HCT116 (cell line): ENCODE data around the gene TMEM40. TPM values are rescaled to one million over a fixed set of nuclear protein-coding genes. Genes with fewer than 3 reads are reported as not detected.

Experiments
- ATAC-seq: fragments of 200-7000 bp; cut with Tn5 transposase; 2 replicates; pipeline ENCODE4 v1.9.1; 2020; ENCODE audit warnings: mild to moderate bottlenecking, moderate library complexity
- BruUV-seq: library from RNA; stranded (reverse); fragments of 400-500 nt; replicated peaks from 2 replicates; lab custom pipeline; 2021; lab: Mats Ljungman, UMichigan
- CTCF ChIA-PET: fragments of 300-600 bp; sonication (Branson Sonifier 250); formaldehyde crosslinking; loops from one replicate; lab custom pipeline; 2021; ENCODE audit warnings: antibody characterized with exemption; lab: Charles Lee
- POLR2A ChIA-PET: fragments of 300-600, 350-600 bp; sonication (Branson Sonifier 250); formaldehyde crosslinking; loops from one replicate; lab custom pipeline; 2021; ENCODE audit warnings: antibody characterized with exemption; lab: Charles Lee
- RAD21 ChIA-PET, 2 experiments: fragments of 300-600 bp; sonication (Branson Sonifier 250); formaldehyde crosslinking; loops; one replicate each; lab custom pipeline; 2023; ENCODE audit warnings: low total read pairs in 2 of 2; ENCODE audit not compliant: uncharacterized antibody in 2 of 2, unreplicated experiment in 2 of 2, low non-redundant PET in 1 of 2; lab: Charles Lee
- DNase-seq: peaks from one replicate; pipeline ENCODE4 v3.0.0-alpha.2; 2010; ENCODE audit warnings: low read depth, low spot score
- H2AFZ ChIP-seq: fragments of 200-600 bp; shearing (Covaris generic), sonication (generic); 2 replicates; pipeline ENCODE4 v1.6.1; 2017; ENCODE audit warnings: low read depth, mixed run types, mixed read lengths, antibody characterized with exemption, low read length; ENCODE audit not compliant: poor library complexity, severe bottlenecking
- H3K27ac ChIP-seq: 2 replicates; pipeline ENCODE4 v1.5.1; 2012; ENCODE audit warnings: low read depth, low read length
- H3K27me3 ChIP-seq: fragments of 200-600 bp; sonication (generic); 2 replicates; pipeline ENCODE4 v1.6.1; 2016; ENCODE audit warnings: mixed run types, low read length, mixed read lengths; ENCODE audit not compliant: insufficient read depth
- H3K36me3 ChIP-seq, 2 experiments: fragments of 200-500 bp in 1 of 2; fragments of 200-600 bp in 1 of 2; sonication (Bioruptor generic) in 1 of 2; sonication (generic) in 1 of 2; 2 replicates each; pipeline versions ENCODE4 v1.5.1 to v1.6.1; 2014 to 2016; ENCODE audit warnings: low read length in 2 of 2, inconsistent platforms in 1 of 2, mixed read lengths in 1 of 2, mixed run types in 1 of 2; ENCODE audit not compliant: insufficient read depth in 2 of 2, control insufficient read depth in 1 of 2
- H3K4me1 ChIP-seq, 2 experiments: fragments of 200-600 bp in 1 of 2; sonication (generic) in 1 of 2; 2 replicates each; pipeline versions ENCODE4 v1.5.1 to v1.6.1; 2012 to 2017; ENCODE audit warnings: low read length in 2 of 2, inconsistent platforms in 1 of 2, mild to moderate bottlenecking in 1 of 2, mixed read lengths in 1 of 2, mixed run types in 1 of 2, moderate library complexity in 1 of 2; ENCODE audit not compliant: insufficient read depth in 2 of 2, control insufficient read depth in 1 of 2
- H3K4me2 ChIP-seq: fragments of 200-600 bp; sonication (generic); 2 replicates; pipeline ENCODE4 v1.6.1; 2017; ENCODE audit warnings: mixed run types, low read length, mixed read lengths
- H3K4me3 ChIP-seq, 2 experiments: fragments of 200-600 bp in 1 of 2; sonication (generic) in 1 of 2; replicated peaks in 1 of 2; 2 replicates each; pipeline ENCODE4 v1.5.1; 2011 to 2016; ENCODE audit warnings: low read length in 2 of 2, control low read depth in 1 of 2, low read depth in 1 of 2, mild to moderate bottlenecking in 1 of 2, mixed read lengths in 1 of 2, mixed run types in 1 of 2
- H3K79me2 ChIP-seq: fragments of 200-600 bp; sonication (generic); 2 replicates; pipeline ENCODE4 v1.6.1; 2017; ENCODE audit warnings: mild to moderate bottlenecking, mixed run types, low read length, moderate library complexity, mixed read lengths; ENCODE audit not compliant: insufficient read depth
- H3K9ac ChIP-seq: fragments of 200-600 bp; sonication (generic); 2 replicates; pipeline ENCODE4 v1.6.1; 2016; ENCODE audit warnings: low read length, mixed read lengths
- H3K9me2 ChIP-seq: fragments of 200-600 bp; sonication (generic), shearing (Covaris generic); 2 replicates; pipeline ENCODE4 v1.6.1; 2017; ENCODE audit warnings: mixed run types, mild to moderate bottlenecking, moderate library complexity; ENCODE audit not compliant: insufficient read depth
- H3K9me3 ChIP-seq, 2 experiments: fragments of 200-500 bp in 1 of 2; fragments of 200-600 bp in 1 of 2; sonication (Bioruptor generic) in 1 of 2; sonication (generic) in 1 of 2; 2 replicates each; pipeline ENCODE4 v1.6.1; 2014 to 2017; ENCODE audit warnings: low read length in 2 of 2, mixed read lengths in 2 of 2, inconsistent platforms in 1 of 2, low read depth in 1 of 2, mild to moderate bottlenecking in 1 of 2, mixed run types in 1 of 2, moderate library complexity in 1 of 2; ENCODE audit not compliant: control insufficient read depth in 1 of 2, insufficient read depth in 1 of 2
- H4K20me1 ChIP-seq: fragments of 200-600 bp; sonication (generic), shearing (Covaris generic); 2 replicates; pipeline ENCODE4 v1.6.1; 2017; ENCODE audit warnings: mixed run types, mild to moderate bottlenecking, moderate library complexity; ENCODE audit not compliant: insufficient read depth
- CBX3 ChIP-seq: IDR thresholded peaks from 2 replicates; pipeline ENCODE4 v1.6.1; 2012; ENCODE audit warnings: low read depth
- CEBPB ChIP-seq: IDR thresholded peaks from 2 replicates; pipeline ENCODE4 v1.6.1; 2012; ENCODE audit warnings: low read depth
- EGR1 ChIP-seq: IDR thresholded peaks from 2 replicates; pipeline ENCODE4 v1.6.1; 2012; ENCODE audit warnings: low read depth
- ELF1 ChIP-seq: IDR thresholded peaks from 2 replicates; pipeline ENCODE4 v1.6.1; 2012; ENCODE audit warnings: low read depth, borderline replicate concordance
- EZH2 ChIP-seq: fragments of 200-600 bp; sonication (generic); IDR thresholded peaks from 2 replicates; pipeline ENCODE4 v1.6.1; 2017; ENCODE audit warnings: antibody characterized with exemption, mixed run types
- EZH2phosphoT487 ChIP-seq: fragments of 200-600 bp; IDR thresholded peaks from 2 replicates; pipeline ENCODE4 v1.6.1; 2018; ENCODE audit warnings: antibody characterized with exemption, borderline replicate concordance
- FOSL1 ChIP-seq: IDR thresholded peaks from 2 replicates; pipeline ENCODE4 v1.6.1; 2012; ENCODE audit warnings: low read depth
- JUND ChIP-seq: IDR thresholded peaks from 2 replicates; pipeline ENCODE4 v1.6.1; 2012
- POLR2A ChIP-seq: IDR thresholded peaks from 2 replicates; pipeline ENCODE4 v1.7.0; 2011; ENCODE audit warnings: borderline replicate concordance; ENCODE audit not compliant: insufficient read depth, insufficient read length; ENCODE audit errors: extremely low read depth
- POLR2AphosphoS5 ChIP-seq: IDR thresholded peaks from 2 replicates; pipeline ENCODE4 v1.6.1; 2011; ENCODE audit warnings: mild to moderate bottlenecking, low read depth, low read length, moderate library complexity
- RAD21 ChIP-seq: IDR thresholded peaks from 2 replicates; pipeline ENCODE4 v1.6.1; 2012; ENCODE audit warnings: low read depth, mild to moderate bottlenecking
- SIN3A ChIP-seq: IDR thresholded peaks from 2 replicates; pipeline ENCODE4 v1.6.1; 2012; ENCODE audit warnings: low read depth
- SP1 ChIP-seq: IDR thresholded peaks from 2 replicates; pipeline ENCODE4 v1.6.1; 2012; ENCODE audit warnings: low read depth
- SRF ChIP-seq: IDR thresholded peaks from 2 replicates; pipeline ENCODE4 v1.6.1; 2012; ENCODE audit warnings: low read depth
- ZFX ChIP-seq: fragments of 450-650 bp; IDR thresholded peaks from 2 replicates; pipeline ENCODE4 v1.6.1; 2017
- ZNF274 ChIP-seq: fragments of 200-500 bp; sonication (Bioruptor generic); IDR thresholded peaks from 2 replicates; pipeline ENCODE4 v1.6.1; 2014; ENCODE audit warnings: mild to moderate bottlenecking, low read depth, low read length, inconsistent platforms
- intact Hi-C: fragments of 100-400 bp; cut with micrococcal nuclease; formaldehyde crosslinking; loops from 2 replicates; pipeline ENCODE4 v1.10.0; 2022
- total RNA-seq: library from RNA; stranded (reverse); gene quantifications from one replicate; pipeline ENCODE4 v1.2.1, GENCODE V29; 2021; ENCODE audit not compliant: unreplicated experiment
- TF ChIP-seq, protein P1 (sequence below): IDR thresholded peaks from 2 replicates; pipeline ENCODE4 v1.6.1; 2012
- TF ChIP-seq, protein P2 (sequence below), 3 experiments: fragments of 200-600 bp in 1 of 3; sonication (generic) in 1 of 3; IDR thresholded peaks in 2 of 3; conservative IDR thresholded peaks in 1 of 3; 2 replicates each; pipeline ENCODE4 v1.5.1; 2012 to 2017; ENCODE audit warnings: low read depth in 2 of 3, low read length in 2 of 3, antibody characterized with exemption in 1 of 3, borderline replicate concordance in 1 of 3, control low read depth in 1 of 3, mild to moderate bottlenecking in 1 of 3, mixed read lengths in 1 of 3, mixed run types in 1 of 3, moderate library complexity in 1 of 3; ENCODE audit not compliant: insufficient read depth in 1 of 3

The TMEM40 gene
- total RNA-seq, 1 experiment from 2014 or later: 12.3 TPM

DNA sequence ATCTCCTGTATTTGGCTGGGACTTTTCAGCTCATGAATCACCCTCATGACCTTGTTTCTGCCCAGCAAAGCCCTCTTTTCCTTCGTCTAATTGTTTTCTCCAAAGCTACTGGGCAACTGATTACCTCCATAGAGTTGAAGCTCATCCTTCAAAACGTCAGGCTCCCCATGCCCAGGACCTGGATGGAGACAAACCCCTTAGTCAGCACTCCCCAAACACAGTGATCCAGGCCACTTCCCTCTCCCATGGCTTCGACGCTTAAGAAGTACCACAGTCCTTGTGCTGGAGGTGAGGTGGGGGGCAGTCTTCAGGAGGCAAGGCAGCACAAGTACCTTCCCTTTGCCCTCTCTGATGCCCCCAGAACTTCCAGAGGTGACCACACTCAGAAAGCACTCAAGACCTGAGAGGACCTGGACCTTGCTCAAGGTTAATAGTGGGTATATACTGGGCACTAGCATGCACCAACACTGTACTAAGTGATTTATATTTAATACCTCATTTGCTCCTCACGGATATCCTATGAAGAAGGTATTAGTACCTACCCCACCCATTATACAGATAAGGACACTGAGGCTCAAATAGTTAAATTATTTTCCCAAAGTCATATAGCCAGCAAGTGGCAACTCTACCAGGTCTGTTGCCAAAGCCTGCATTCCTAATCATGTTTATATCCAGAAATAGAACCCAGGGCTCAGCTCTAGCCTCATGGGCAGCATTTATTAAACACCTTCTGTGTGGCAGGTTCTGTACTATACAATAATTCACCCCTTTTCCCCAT lies 16.5 kb downstream of the TMEM40 start:
- no peaks in the 10 kb centered on the region for H3K9me2 ChIP-seq
- no peak overlapping the region for H3K27ac ChIP-seq
- ATAC-seq (no peak), DNase-seq (no peak)
- H3K36me3 ChIP-seq: no peaks in the 10 kb centered on the region
- RAD21 ChIA-PET: no interaction called here
- CTCF ChIA-PET: no interaction called here
- H3K9ac ChIP-seq: no peak overlapping the region
- H3K79me2 ChIP-seq: no peaks in the 10 kb centered on the region
- H3K4me3 ChIP-seq: no peak overlapping the region
- TF ChIP-seq SRF (no peak), SP1 (no peak), EGR1 (no peak), JUND (no peak), EZH2phosphoT487 (no peak), ELF1 (no peak), POLR2A (no peak), ZNF274 (no peak), RAD21 (no peak)
- TF ChIP-seq, protein P1, sequence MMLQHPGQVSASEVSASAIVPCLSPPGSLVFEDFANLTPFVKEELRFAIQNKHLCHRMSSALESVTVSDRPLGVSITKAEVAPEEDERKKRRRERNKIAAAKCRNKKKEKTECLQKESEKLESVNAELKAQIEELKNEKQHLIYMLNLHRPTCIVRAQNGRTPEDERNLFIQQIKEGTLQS: no peak
- H2AFZ ChIP-seq: no peak overlapping the region
- no peaks in the 10 kb centered on the region for H3K27me3 ChIP-seq
- intact Hi-C loops: no loop called here
- POLR2A ChIA-PET: no interaction called here
- no peaks in the 10 kb centered on the region for H4K20me1 ChIP-seq
- H3K9me3 ChIP-seq: no peaks in the 10 kb centered on the region
- BruUV-seq: no TSS peak
- H3K4me1 ChIP-seq: no peaks in the 10 kb centered on the region
- no peak overlapping the region for H3K4me2 ChIP-seq

DNA sequence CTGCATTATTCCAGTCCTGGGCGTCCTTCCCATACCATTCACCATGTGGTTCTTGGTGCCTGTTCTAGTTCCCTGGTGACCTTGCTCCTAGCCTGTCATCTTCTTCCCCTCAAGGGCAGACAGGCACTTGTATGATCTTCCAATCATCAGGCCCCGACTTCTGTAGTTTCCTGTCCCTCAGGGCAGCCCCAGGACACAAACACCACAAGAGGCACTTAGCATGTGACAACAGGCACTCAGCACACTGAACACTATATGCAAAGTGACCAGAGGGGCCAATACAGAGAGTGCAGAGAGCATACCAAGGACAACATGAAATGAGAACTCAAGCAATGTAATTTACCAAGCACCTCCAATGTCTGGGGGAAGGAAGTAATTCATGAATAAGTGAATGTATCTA lies 17.9 kb downstream of the TMEM40 start:
- Histone ChIP-seq H3K4me1 (no peaks in the 10 kb centered on the region), H3K36me3 (no peaks in the 10 kb centered on the region), H3K4me2 (no peak overlapping the region), H2AFZ (no peak overlapping the region), H3K27ac (no peak overlapping the region), H3K27me3 (no peaks in the 10 kb centered on the region), H4K20me1 (no peaks in the 10 kb centered on the region), H3K9ac (no peak overlapping the region), H3K9me2 (no peaks in the 10 kb centered on the region), H3K9me3 (no peaks in the 10 kb centered on the region), H3K79me2 (no peaks in the 10 kb centered on the region), H3K4me3 (no peak overlapping the region)
- intact Hi-C loops: no loop called here
- no TSS peak for BruUV-seq
- no peak for DNase-seq
- ChIA-PET RAD21 (no interaction called here), POLR2A (no interaction called here), CTCF (no interaction called here)
- ATAC-seq: no peak
- TF ChIP-seq EGR1 (no peak), SIN3A (no peak), CEBPB (no peak), CBX3 (no peak), ZFX (no peak), JUND (no peak), POLR2AphosphoS5 (no peak), SRF (no peak), EZH2 (no peak), RAD21 (no peak), POLR2A (no peak), SP1 (no peak), FOSL1 (no peak)
- TF ChIP-seq, protein P1: no peak
- TF ChIP-seq, protein P2, sequence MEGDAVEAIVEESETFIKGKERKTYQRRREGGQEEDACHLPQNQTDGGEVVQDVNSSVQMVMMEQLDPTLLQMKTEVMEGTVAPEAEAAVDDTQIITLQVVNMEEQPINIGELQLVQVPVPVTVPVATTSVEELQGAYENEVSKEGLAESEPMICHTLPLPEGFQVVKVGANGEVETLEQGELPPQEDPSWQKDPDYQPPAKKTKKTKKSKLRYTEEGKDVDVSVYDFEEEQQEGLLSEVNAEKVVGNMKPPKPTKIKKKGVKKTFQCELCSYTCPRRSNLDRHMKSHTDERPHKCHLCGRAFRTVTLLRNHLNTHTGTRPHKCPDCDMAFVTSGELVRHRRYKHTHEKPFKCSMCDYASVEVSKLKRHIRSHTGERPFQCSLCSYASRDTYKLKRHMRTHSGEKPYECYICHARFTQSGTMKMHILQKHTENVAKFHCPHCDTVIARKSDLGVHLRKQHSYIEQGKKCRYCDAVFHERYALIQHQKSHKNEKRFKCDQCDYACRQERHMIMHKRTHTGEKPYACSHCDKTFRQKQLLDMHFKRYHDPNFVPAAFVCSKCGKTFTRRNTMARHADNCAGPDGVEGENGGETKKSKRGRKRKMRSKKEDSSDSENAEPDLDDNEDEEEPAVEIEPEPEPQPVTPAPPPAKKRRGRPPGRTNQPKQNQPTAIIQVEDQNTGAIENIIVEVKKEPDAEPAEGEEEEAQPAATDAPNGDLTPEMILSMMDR (IDR thresholded peaks at IDR 0.05 in 2 of 3, conservative IDR thresholded peaks at IDR 0.05 in 1 of 3; ENCODE audit: borderline replicate concordance in 1 of 3, insufficient read depth in 1 of 3, low read depth in 2 of 3, low read length in 2 of 3): no peak
